Suppressor macrophage treated with lipopolysaccharide for 1 hour (primary cell): Measurements from ENCODE around the gene CARD19.
A peak's percentile ranks its signal among the peaks of the same experiment; 100 is the strongest.

Experiments
- DNase-seq, 3 donors: peaks; one replicate each; pipeline ENCODE4 v3.0.0-alpha.2; 2020 to 2022

The CARD19 gene

GRCh38 chr9:93121316-93122241 lies 25.6 kb downstream of the CARD19 start:
- DNase-seq: peak in 1 of 3 donors; percentile 19

- DNase-seq: peak in 2 of 3 donors; percentile 3 to 20
Measured at GRCh38 chr9:93122721-93123221, 26.8 kb downstream of the CARD19 start.

GRCh38 chr9:93123561-93124283 lies 27.7 kb downstream of the CARD19 start:
- DNase-seq: no peak

DNA sequence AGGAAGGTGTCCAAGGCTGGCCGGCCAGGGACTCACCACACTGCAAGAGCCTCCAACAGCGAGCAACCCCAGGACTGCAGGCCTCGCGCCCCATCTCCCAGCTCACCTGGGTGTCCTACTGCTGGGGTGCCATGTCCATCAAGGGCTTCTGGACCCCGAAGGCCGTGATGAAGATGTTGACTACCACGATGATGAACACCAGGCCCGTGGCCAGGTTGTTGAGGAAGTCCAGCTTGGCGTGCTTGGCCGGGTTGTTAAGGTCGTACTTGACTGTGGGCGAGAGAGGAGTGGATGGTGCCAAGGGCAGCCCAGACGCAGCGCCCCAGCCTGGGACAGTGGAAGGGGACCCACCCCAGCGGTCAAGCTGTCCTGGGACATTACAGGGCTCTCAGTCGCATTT lies 28.8 kb downstream of the CARD19 start:
- peak in 1 of 3 donors; percentile 18 for DNase-seq

DNA sequence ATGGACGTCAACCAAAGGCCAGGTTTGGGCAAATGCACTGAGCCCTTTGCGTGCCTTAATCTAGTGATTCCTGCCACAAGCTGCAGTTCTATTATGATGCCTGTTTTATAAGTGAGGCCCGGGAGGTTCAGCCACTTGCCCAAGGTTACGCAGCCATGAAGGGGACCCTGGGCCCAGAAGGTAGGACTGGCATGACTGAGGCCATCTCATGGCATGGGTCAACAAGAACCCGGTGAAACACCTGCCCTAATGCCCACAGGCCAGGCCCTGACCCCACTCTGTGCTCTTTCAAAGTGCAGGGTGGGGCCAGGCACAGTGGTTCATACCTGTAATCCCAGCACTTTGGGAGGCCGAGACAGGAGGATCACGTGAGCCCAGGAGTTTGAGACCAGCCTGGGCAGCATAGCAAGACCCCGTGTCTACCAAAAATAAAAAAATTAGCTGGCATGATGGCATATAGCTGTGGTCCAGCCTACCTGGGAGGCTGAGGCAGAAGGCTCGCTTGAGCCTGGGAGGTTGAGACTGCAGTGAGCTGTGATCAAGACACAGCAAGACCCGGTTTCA lies 29.4 kb downstream of the CARD19 start:
- no peak for DNase-seq

GRCh38 chr9:93126151-93126781 lies 30.2 kb downstream of the CARD19 start:
- DNase-seq: peak in 1 of 3 donors; percentile 28

- DNase-seq: peak in 1 of 3 donors; percentile 47
Measured at GRCh38 chr9:93126825-93127368, 30.9 kb downstream of the CARD19 start.

GRCh38 chr9:93127395-93127911 lies 31.4 kb downstream of the CARD19 start:
- DNase-seq: peak in 2 of 3 donors; percentile 53 to 70

DNA sequence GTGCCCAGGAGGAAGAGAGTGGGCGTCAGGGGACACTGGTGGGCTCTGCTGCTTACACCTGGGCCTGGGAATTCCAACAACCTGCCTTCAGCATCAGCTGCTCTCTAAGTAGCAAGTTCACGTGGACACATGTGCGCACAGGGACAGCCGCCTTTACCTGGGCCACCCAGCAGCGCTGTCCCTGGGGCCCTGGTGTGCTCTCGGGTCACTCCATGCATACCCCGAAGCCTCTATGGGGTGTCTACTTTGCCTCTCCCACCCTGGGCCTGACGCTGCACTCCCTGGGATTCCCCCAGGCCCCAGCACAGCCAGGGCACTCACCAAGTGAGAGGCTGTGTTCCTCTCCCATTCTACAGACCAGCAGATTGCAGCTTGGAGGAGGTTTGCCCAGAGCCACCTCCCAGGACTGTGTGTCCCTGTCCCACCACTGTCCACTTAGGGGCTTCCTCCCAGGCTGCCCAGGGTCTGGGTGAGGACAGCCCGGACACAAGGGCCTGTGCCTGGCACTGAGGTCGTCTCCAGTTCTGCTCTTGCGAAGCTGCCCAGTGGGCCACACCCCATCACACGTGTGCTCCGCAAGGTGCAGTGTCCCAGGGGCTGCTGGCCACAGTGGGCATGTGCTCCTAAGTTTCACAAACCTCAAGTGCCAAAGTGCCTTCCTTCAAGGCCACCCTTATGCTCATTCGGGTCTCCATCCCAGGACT lies 32.1 kb downstream of the CARD19 start:
- no peak for DNase-seq

DNA sequence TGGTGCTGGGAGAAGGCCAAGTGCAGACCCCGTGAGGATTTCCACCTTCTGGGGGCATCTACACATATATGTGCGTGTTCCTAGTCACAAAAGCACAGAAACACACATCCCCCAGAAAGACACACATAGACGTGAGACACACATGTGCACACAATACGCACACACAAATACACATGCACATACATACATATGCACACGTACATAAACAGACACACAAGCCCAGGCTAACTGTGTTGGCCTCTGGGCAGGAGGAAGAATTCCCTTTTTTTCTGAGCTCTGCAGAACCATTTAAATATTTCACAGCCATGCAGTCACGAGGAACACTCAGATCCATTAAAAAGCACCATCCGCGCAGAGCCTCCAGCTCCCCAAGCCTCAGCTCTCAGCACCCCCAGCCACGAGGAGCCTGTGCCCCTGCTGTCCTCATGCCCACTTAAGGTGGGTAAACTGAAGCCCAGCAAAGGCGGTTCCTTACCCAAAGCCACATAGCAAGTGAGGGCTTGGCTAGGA lies 32.8 kb downstream of the CARD19 start:
- DNase-seq: no peak

DNA sequence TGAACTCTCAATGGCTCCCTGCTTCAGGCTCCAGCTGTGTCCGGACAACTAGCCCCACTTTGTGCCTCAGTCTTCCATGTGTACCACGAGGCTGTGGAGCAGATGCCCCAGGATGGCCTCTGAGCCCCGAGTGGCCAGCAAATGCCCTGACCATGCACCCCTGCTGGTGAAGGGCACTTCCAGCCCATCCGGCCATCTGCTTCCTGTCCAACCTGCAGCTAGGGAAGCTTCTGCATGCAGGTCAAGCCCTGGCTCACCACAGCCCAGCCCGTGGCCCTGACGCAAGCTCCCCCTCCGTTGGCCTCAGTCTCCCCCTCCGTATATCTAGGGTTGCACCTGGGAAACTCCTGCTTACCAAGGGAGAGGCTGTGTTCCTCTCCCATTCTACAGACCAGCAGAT lies 33.3 kb downstream of the CARD19 start:
- no peak for DNase-seq

DNA sequence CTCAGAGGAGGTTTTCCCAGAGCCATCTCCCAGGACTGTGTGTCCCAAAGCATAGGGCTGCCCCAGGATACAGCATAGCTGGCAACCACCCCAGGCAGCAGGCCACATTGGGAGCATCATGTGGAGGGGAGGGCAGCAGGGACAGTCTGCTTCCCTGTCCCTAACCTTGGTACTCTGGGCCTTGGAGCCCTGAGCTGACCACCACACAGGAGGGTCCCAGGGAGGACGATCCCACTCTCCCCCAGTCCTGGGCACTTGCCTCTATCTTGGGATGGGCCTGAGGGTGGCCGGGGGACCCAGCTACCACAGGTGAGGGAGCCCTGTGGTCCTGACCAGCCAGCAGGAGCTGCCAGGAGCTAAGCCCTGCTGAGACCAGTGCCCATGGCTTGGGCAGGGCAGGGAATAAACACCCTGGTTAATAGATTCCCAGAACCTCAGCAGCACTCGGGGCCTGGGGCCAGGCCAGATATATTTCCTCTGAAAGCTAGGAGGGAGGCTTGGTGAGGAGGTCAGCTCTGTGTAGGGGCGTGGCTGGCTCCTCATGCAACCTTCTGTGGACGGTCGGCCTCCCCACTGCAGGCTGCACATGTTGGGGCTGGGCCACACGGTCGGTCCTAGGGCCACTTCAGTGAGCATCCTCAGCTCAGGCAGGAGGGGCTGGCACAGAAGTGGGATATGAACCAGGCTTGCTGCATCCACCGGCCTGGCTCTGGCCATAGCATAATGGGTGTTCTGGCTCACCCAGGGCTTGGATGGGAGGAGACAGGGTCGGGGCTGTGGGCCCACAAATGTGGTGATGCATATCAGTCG lies 33.9 kb downstream of the CARD19 start:
- no peak for DNase-seq

DNA sequence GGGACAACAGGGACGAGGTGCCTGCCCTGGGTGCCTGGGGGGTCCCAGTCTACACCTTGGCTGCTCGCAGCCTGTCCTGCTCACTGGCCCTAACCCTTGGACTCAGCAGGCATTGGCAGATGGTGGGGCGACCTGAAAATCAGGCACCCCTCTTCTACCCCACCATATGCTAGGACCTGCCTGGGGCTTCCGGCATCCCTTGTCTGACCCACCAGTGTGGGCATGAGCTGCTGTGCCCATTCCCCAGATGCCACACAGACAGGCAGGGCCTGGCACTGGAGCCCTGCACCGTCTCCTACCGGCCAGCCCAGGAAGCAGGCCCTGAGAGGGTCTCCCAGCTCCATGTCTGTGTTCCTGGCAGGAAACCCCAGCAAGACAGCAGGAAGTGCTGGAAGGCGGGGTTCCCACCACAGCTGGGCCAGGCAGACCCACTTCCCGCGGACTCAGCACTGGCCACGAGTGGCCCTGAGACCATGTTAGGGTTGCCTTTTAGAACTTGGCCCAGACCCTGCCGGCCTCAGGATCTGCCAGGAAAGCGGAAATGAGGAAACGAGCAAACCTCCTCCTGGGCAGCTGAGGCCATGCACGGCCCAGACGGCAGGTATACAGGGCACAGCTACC lies 35.0 kb downstream of the CARD19 start:
- DNase-seq: peak in 2 of 3 donors; percentile 48 to 62

GRCh38 chr9:93131599-93132286 lies 35.7 kb downstream of the CARD19 start:
- DNase-seq: peak in 2 of 3 donors; percentile 6 to 18

DNA sequence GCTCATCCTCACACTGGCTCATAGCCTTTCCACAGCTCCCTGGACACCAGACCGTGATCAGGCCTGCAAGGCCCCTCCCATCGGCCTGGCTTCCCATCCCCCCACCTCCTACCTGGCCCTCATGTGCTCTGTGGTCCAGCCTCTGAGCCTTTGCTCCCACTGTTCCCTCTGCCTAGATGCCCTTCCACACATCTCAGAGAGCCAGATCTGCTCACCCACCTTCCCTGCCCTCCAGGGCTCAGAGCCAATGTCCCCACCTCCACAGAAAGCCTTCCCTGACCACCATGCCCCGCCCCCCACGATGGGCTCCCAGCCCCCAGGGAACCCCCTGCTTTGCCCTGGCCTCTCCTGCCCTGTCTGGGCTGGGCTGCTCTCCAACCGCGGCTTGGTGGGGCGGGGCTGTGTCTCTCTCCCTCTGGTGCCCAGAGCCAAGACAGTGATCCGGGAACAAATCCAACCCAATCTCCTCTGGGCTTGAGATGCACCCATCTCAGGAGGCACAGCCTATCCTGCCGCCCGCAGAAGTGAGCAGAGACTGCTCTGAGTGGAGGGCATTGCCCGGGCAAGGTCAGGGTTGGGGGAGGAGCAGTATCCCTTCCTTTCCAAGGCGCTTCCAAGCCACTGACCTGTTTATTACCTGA lies 36.4 kb downstream of the CARD19 start:
- DNase-seq: peak; percentile 27 to 67 (median 38)

DNA sequence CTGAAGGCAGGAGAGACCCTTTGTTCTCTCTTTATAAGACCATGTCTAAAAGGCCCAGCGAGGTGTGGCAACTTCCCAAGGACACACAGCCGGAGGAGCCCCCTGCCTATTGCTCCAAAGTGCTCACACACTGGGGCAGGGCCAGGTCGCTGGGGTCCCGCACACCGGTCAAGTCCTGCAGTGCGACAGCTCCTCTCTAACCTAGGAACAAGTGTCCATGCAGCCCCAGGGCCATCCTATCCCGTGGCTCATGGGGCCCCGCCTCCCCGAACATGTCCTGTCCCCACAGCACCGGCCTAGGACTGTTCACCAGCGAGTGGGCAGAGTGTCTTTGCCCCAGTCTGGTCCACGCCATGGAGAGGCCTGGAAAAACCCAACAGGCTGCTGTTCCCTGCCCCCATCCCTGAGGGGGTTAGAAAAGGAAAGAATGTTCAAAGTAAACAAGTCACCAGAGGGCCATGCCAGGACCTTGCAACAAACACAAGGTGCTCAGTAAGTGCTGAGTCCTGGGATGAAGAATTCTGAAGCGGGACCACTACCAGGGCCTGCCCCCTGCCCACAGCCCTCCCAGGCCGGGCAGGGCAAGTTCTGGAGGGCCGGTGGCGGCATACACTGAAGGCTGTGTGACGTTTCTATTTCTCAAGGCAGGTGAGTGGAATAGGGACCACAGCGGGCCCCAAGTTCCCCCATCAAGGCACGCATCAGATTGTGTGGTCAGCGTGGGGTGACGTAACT lies 37.1 kb downstream of the CARD19 start:
- peak; percentile 65 to 78 (median 69) for DNase-seq

DNA sequence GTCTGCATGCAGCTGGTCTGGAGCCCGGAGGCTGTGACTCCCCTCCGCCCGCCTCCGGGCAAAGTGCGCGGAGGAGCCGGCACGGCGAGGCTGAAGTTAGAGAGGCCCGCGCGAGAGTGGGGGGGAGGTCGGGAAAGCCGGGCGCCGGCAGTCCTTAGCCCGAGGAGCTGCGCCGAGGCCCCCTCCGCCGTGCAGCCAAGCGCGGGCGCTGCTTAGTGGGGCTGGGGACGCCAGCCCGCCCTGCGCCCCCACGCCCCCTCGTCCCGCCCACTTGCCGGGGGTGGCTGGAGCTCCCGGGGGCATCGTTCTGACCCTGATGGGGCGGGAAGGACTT lies 37.6 kb downstream of the CARD19 start:
- DNase-seq: peak; percentile 91 to 94 (median 94)
